Caco-2 (cell line): ENCODE data around the gene MTNR1B. TPM values are rescaled to one million over a fixed set of nuclear protein-coding genes. Genes with fewer than 3 reads are reported as not detected.

Source experiments
- BruUV-seq: library from RNA; stranded (reverse); fragments of 400-500 nt; replicated peaks from 2 replicates; lab custom pipeline; 2021; lab: Mats Ljungman, UMichigan
- CTCF ChIA-PET: fragments of 300-600 bp; sonication (Branson Sonifier 250); formaldehyde crosslinking; loops from one replicate; lab custom pipeline; 2022; ENCODE audit warnings: antibody characterized with exemption; lab: Charles Lee
- POLR2A ChIA-PET: fragments of 300-600 bp; sonication (Branson Sonifier 250); formaldehyde crosslinking; loops from one replicate; lab custom pipeline; 2022; ENCODE audit warnings: antibody characterized with exemption; lab: Charles Lee
- DNase-seq, 2 experiments: peaks; one replicate each; pipeline versions ENCODE4 v3.0.0 to v3.0.0-alpha.2; 2020 to 2022
- H3K27me3 ChIP-seq: replicated peaks from 2 replicates; pipeline ENCODE4 v1.6.0; 2011; ENCODE audit warnings: low read length; ENCODE audit not compliant: control insufficient read depth, insufficient read depth
- H3K36me3 ChIP-seq: 2 replicates; pipeline ENCODE4 v1.5.1; 2011; ENCODE audit warnings: low read length; ENCODE audit not compliant: control insufficient read depth, insufficient read depth
- H3K4me1 ChIP-seq: fragments of 250-450 bp; sonication (Bioruptor Pico); 2 replicates; pipeline ENCODE4 v1.5.1; 2020; ENCODE audit warnings: mild to moderate bottlenecking
- H3K4me3 ChIP-seq: 2 replicates; pipeline ENCODE4 v1.5.1; 2011; ENCODE audit warnings: low read depth, mild to moderate bottlenecking, control low read depth, low read length
- H3K9me3 ChIP-seq: fragments of 250-450 bp; sonication (Bioruptor Pico); 2 replicates; pipeline ENCODE4 v1.5.1; 2020; ENCODE audit warnings: mild to moderate bottlenecking, moderate library complexity
- H3K27ac Mint-ChIP-seq: one replicate; pipeline ENCODE4 v1.8.0; 2022; ENCODE audit warnings: mixed read lengths; ENCODE audit not compliant: unreplicated experiment
- H3K27me3 Mint-ChIP-seq: one replicate; pipeline ENCODE4 v1.8.0; 2022; ENCODE audit warnings: mixed read lengths; ENCODE audit not compliant: insufficient read depth, unreplicated experiment
- H3K36me3 Mint-ChIP-seq: one replicate; pipeline ENCODE4 v1.8.0; 2022; ENCODE audit warnings: mild to moderate bottlenecking, mixed read lengths; ENCODE audit not compliant: insufficient read depth, unreplicated experiment
- H3K4me1 Mint-ChIP-seq: one replicate; pipeline ENCODE4 v1.8.0; 2022; ENCODE audit warnings: low read depth, mixed read lengths; ENCODE audit not compliant: unreplicated experiment
- H3K4me3 Mint-ChIP-seq: one replicate; pipeline ENCODE4 v1.8.0; 2022; ENCODE audit warnings: mild to moderate bottlenecking, moderate library complexity, mixed read lengths; ENCODE audit not compliant: unreplicated experiment
- H3K9me3 Mint-ChIP-seq: one replicate; pipeline ENCODE4 v1.8.0; 2022; ENCODE audit warnings: mixed read lengths; ENCODE audit not compliant: unreplicated experiment
- intact Hi-C: fragments of 100-400 bp; cut with micrococcal nuclease; formaldehyde crosslinking; loops from one replicate; pipeline ENCODE4 v1.10.0; 2022; ENCODE audit not compliant: unreplicated experiment
- total RNA-seq: library from RNA; stranded (reverse); gene quantifications from 2 replicates; pipeline ENCODE4 v1.2.3, GENCODE V29; 2022
- TF ChIP-seq, protein P1 (sequence below), 2 experiments: fragments of 200-600 bp in 1 of 2; IDR thresholded peaks; 1 replicate in 1 of 2; 2 replicates in 1 of 2; pipeline versions ENCODE4 v1.5.1 to v1.8.0; 2011 to 2022; ENCODE audit warnings: antibody characterized with exemption in 1 of 2, control low read depth in 1 of 2, inconsistent platforms in 1 of 2, low read depth in 1 of 2, low read length in 1 of 2, mild to moderate bottlenecking in 1 of 2, moderate library complexity in 1 of 2; ENCODE audit not compliant: insufficient read depth in 1 of 2, severe bottlenecking in 1 of 2, unreplicated experiment in 1 of 2

Gene MTNR1B
- total RNA-seq, 1 experiment from 2014 or later = not detected

DNA sequence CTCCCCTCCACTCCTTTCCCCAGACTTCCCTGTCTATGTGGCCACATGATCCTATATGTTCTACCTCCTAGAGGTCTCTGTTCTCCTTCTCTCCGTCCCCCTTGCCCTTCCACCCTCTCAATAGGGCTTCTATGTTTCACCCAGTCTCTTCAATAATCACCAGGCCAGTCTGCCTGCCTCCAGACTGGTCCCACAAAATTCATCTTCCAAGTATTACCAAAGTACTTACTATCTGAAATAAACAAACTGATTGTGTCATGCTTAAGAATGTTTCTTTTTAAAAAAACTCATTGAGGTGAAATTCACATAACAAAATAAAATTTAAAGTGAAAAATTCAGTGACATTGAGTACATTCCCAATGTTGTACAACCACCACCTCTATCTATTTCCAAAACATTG is 44.2 kb downstream of the MTNR1B start:
- ChIA-PET CTCF (interaction anchor here (0.7 kb wide), 1 partner anchor 833 kb away, joined by 3 read pairs; no protein-coding TSS in a partner anchor), POLR2A (no interaction called here)
- H3K4me1 Mint-ChIP-seq = no peaks in the 10 kb centered on the region
- no peak overlapping the region for H3K4me3 ChIP-seq
- H3K9me3 Mint-ChIP-seq = no peaks in the 10 kb centered on the region
- no peak overlapping the region for H3K27ac Mint-ChIP-seq
- DNase-seq = no peak
- H3K4me3 Mint-ChIP-seq = no peak overlapping the region
- 0 out of 2 replicates have a peak, but pooled peaks cover 3% of the 10 kb centered on the region for H3K9me3 ChIP-seq
- TF ChIP-seq, protein P1, sequence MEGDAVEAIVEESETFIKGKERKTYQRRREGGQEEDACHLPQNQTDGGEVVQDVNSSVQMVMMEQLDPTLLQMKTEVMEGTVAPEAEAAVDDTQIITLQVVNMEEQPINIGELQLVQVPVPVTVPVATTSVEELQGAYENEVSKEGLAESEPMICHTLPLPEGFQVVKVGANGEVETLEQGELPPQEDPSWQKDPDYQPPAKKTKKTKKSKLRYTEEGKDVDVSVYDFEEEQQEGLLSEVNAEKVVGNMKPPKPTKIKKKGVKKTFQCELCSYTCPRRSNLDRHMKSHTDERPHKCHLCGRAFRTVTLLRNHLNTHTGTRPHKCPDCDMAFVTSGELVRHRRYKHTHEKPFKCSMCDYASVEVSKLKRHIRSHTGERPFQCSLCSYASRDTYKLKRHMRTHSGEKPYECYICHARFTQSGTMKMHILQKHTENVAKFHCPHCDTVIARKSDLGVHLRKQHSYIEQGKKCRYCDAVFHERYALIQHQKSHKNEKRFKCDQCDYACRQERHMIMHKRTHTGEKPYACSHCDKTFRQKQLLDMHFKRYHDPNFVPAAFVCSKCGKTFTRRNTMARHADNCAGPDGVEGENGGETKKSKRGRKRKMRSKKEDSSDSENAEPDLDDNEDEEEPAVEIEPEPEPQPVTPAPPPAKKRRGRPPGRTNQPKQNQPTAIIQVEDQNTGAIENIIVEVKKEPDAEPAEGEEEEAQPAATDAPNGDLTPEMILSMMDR (IDR thresholded peaks at IDR 0.05; ENCODE audit: insufficient read depth in 1 of 2, low read depth in 1 of 2, low read length in 1 of 2, severe bottlenecking in 1 of 2, unreplicated experiment in 1 of 2) = no peak
- H3K36me3 Mint-ChIP-seq = no peaks in the 10 kb centered on the region
- no peaks in the 10 kb centered on the region for H3K27me3 ChIP-seq
- no peaks in the 10 kb centered on the region for H3K36me3 ChIP-seq
- H3K4me1 ChIP-seq = no peaks in the 10 kb centered on the region
- BruUV-seq = no TSS peak
- intact Hi-C loops = no loop called here
- H3K27me3 Mint-ChIP-seq = peaks cover 18% of the 10 kb centered on the region

DNA sequence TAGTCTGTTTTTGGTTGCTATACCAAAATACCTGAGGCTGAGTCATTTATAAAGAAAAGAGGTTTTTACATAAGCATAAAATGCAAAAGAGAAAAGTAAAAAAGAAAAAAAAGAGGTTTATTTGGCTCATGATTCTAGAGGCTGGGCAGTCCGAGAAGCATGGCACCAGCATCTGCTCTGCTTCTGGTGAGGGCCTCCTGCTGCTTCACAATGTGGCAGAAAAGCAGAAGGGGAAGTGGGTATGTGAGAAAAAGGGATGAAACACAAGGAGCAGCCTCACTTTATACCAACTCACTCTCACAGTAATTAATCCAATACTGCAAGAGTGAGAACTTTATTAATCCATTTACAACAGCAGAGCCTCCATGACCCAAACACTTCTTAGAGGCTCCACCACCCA is 47.1 kb downstream of the MTNR1B start:
- H3K27me3 Mint-ChIP-seq = peaks cover 17% of the 10 kb centered on the region
- no peaks in the 10 kb centered on the region for H3K36me3 Mint-ChIP-seq
- BruUV-seq = no TSS peak
- DNase-seq = no peak
- no peaks in the 10 kb centered on the region for H3K4me1 ChIP-seq
- intact Hi-C loops = no loop called here
- no peaks in the 10 kb centered on the region for H3K4me1 Mint-ChIP-seq
- CTCF ChIA-PET = no interaction called here
- no peaks in the 10 kb centered on the region for H3K36me3 ChIP-seq
- TF ChIP-seq, protein P1 (IDR thresholded peaks at IDR 0.05; ENCODE audit: insufficient read depth in 1 of 2, low read depth in 1 of 2, low read length in 1 of 2, severe bottlenecking in 1 of 2, unreplicated experiment in 1 of 2) = no peak
- H3K9me3 ChIP-seq = 0 out of 2 replicates have a peak, but pooled peaks cover 3% of the 10 kb centered on the region
- no peak overlapping the region for H3K27ac Mint-ChIP-seq
- H3K4me3 ChIP-seq = no peak overlapping the region
- POLR2A ChIA-PET = no interaction called here
- H3K27me3 ChIP-seq = no peaks in the 10 kb centered on the region
- H3K4me3 Mint-ChIP-seq = no peak overlapping the region
- no peaks in the 10 kb centered on the region for H3K9me3 Mint-ChIP-seq

DNA sequence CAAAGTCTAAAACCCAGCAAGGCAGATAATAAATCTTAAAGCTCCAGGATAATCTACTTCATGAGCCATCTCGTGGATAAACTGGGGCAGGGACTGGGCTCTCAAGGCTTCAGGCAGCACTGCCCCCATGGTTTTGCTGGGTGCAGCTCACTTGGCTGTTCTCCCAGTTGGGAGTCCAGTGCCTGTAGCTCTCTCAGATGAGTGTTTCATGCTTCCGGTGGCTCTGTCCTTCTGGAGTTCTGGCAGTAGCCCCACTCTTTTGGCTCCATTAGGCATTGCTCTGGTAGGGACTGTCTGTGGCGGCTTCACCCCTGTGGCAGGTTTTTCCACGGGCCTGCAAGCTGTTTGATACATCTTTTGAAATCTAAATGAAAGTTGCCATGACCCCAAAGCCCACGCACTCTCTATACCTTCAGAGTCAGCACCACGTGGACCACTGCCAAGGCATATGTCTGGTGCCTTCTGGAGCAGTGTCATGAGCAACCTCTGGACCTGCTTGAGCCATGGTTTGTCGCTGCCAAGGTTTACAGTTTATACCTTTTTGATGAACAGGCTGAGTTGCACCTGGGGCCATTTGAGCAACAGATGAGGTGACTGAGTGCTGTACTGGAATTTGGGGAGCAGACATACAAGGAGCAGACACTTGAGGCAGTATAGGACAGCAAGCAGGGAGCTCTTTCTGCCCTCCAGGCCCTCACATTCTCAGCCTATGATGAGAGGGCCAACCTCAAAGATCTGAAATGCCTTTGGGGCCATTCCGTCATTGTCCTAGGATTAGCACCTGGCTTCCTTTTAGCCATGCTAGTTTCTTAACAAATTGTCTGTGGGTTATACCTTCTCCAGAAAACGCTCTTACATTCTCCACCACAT is 48.6 kb downstream of the MTNR1B start:
- BruUV-seq = no TSS peak
- Mint-ChIP-seq H3K4me3 (no peak overlapping the region), H3K9me3 (no peaks in the 10 kb centered on the region), H3K27me3 (peaks cover 11% of the 10 kb centered on the region), H3K27ac (no peak overlapping the region), H3K4me1 (no peaks in the 10 kb centered on the region), H3K36me3 (no peaks in the 10 kb centered on the region)
- Histone ChIP-seq H3K36me3 (no peaks in the 10 kb centered on the region), H3K4me1 (no peaks in the 10 kb centered on the region), H3K4me3 (no peak overlapping the region), H3K9me3 (0 out of 2 replicates have a peak, but pooled peaks cover 3% of the 10 kb centered on the region), H3K27me3 (no peaks in the 10 kb centered on the region)
- TF ChIP-seq, protein P1 (IDR thresholded peaks at IDR 0.05; ENCODE audit: insufficient read depth in 1 of 2, low read depth in 1 of 2, low read length in 1 of 2, severe bottlenecking in 1 of 2, unreplicated experiment in 1 of 2) = no peak
- DNase-seq = no peak
- POLR2A ChIA-PET = no interaction called here
- CTCF ChIA-PET = no interaction called here
- intact Hi-C loops = no loop called here
